ENCODE results near the gene BOK. TPM values are rescaled to one million over a fixed set of nuclear protein-coding genes. Genes with fewer than 3 reads are reported as not detected.
A peak's percentile ranks its signal among the peaks of the same experiment; 100 is the strongest.

Gene BOK
- total and polyA plus RNA-seq, 9 of the 15 experiments (the other 6 are each of a cell fraction or from before 2014, with no cell fraction given), result 0.03 to 3.3 (median 2.0) TPM; not detected in 1

DNA sequence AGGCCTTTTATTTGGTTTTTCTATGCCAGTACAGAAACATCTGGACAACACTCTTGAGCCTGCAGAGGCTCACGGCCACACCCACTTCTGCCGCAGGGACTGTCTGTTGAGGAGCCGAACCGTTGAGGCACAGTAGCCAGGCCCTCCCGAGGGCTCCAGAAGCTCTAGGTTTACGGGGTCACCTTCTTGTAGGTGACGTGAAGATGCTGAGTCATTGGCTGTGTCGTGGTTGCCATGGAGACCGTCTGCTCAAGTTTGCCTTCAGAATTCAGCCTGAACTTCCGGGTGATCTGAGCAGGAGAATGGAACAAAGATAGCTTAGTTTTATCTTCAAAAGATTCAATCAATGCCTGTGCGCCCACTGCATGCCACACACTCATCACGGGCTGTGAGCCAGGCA is 25.9 kb downstream of the BOK start:
- Histone ChIP-seq H3K4me1 (replicated peaks in 1 of 2; ENCODE audit: control insufficient read depth in 2 of 2, insufficient read depth in 2 of 2, low read length in 2 of 2) (peaks cover 3% of the 10 kb centered on the region in 2 experiments; a peak in 2 of 5 replicates), H3K27me3 (ENCODE audit: control insufficient read depth in 2 of 2, insufficient read depth in 2 of 2, low read length in 2 of 2) (no peaks in the 10 kb centered on the region), H3K79me2 (ENCODE audit: control insufficient read depth, insufficient read depth, low read length) (no peaks in the 10 kb centered on the region), H4K20me1 (replicated peaks; ENCODE audit: control insufficient read depth, insufficient read depth, low read length) (no peaks in the 10 kb centered on the region), H2AFZ (ENCODE audit: low read depth, low read length) (no peak overlapping the region), H3K27ac (ENCODE audit: extremely low read depth, low read depth, low read length) (peak overlapping the region; percentile 61; the same call in 2 of the 3 replicates), H3K4me2 (ENCODE audit: insufficient read depth, low read length) (peak overlapping the region; percentile 18; the same call in 1 of the 2 replicates), H3K9me1 (ENCODE audit: control insufficient read depth, insufficient read depth, low read length) (no peaks in the 10 kb centered on the region), H3K9ac (ENCODE audit: insufficient read depth in 1 of 2, low read depth in 2 of 2, low read length in 2 of 2) (peak overlapping the region in 1 of 2 experiments; percentile 48; a peak in 1 of 4 replicates), H3K36me3 (ENCODE audit: control insufficient read depth, insufficient read depth, low read length) (peaks cover 51% of the 10 kb centered on the region), H3K4me3 (no peak overlapping the region), H3K9me3 (replicated peaks; ENCODE audit: control insufficient read depth, insufficient read depth, low read depth, low read length) (peaks cover 18% of the 10 kb centered on the region)
- BruUV-seq (replicated peaks), result no TSS peak
- DNase-seq (ENCODE audit: extremely low read depth in 1 of 4, low spot score in 3 of 4) (peak; percentile 57 to 75 (median 62)), FAIRE-seq (peak; percentile 91), ATAC-seq (peak; percentile 83)
- ChIA-PET CTCF (ENCODE audit: low intra/inter-chr PET ratio) (no interaction called here), POLR2A (interaction anchor here (0.6 kb wide), 1 partner anchor 128 kb away, joined by 3 read pairs; no protein-coding TSS in a partner anchor)
- 39% methylated on average over 10 of the region's 12 CpGs for WGBS (ENCODE audit: insufficient coverage, low coverage, missing lambda C conversion rate)
- intact Hi-C loops (cut with micrococcal nuclease), result no loop called here
- in situ Hi-C loops (cut with MboI), result no loop called here
- TF ChIP-seq RFX1 (IDR thresholded peaks at IDR 0.05), result peak; percentile 96
- no peak for TF ChIP-seq ZNF668 (CRISPR knock-in tag; IDR thresholded peaks at IDR 0.05)
- TF ChIP-seq, protein P1, sequence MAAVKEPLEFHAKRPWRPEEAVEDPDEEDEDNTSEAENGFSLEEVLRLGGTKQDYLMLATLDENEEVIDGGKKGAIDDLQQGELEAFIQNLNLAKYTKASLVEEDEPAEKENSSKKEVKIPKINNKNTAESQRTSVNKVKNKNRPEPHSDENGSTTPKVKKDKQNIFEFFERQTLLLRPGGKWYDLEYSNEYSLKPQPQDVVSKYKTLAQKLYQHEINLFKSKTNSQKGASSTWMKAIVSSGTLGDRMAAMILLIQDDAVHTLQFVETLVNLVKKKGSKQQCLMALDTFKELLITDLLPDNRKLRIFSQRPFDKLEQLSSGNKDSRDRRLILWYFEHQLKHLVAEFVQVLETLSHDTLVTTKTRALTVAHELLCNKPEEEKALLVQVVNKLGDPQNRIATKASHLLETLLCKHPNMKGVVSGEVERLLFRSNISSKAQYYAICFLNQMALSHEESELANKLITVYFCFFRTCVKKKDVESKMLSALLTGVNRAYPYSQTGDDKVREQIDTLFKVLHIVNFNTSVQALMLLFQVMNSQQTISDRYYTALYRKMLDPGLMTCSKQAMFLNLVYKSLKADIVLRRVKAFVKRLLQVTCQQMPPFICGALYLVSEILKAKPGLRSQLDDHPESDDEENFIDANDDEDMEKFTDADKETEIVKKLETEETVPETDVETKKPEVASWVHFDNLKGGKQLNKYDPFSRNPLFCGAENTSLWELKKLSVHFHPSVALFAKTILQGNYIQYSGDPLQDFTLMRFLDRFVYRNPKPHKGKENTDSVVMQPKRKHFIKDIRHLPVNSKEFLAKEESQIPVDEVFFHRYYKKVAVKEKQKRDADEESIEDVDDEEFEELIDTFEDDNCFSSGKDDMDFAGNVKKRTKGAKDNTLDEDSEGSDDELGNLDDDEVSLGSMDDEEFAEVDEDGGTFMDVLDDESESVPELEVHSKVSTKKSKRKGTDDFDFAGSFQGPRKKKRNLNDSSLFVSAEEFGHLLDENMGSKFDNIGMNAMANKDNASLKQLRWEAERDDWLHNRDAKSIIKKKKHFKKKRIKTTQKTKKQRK (IDR thresholded peaks at IDR 0.05; ENCODE audit: borderline replicate concordance, low read depth, low read length), result no peak
- TF ChIP-seq NFATC3 (IDR thresholded peaks at IDR 0.05), result no peak
- no peak for TF ChIP-seq TEAD1 (CRISPR knock-in tag; IDR thresholded peaks at IDR 0.05)
- no peak for TF ChIP-seq NELFE (IDR thresholded peaks at IDR 0.05; ENCODE audit: insufficient read depth, insufficient read length)
- no peak for TF ChIP-seq ZNF445 (CRISPR knock-in tag; IDR thresholded peaks at IDR 0.05; ENCODE audit: low read depth)
- no peak for TF ChIP-seq MAZ (CRISPR knock-in tag; conservative IDR thresholded peaks at IDR 0.05 in 1 of 2, IDR thresholded peaks at IDR 0.05 in 1 of 2)
- TF ChIP-seq TCF7L2 (IDR thresholded peaks at IDR 0.05; ENCODE audit: low read depth, low read length), result no peak
- no peak for TF ChIP-seq ZNF311 (CRISPR knock-in tag; IDR thresholded peaks at IDR 0.05)
- TF ChIP-seq MAFK (IDR thresholded peaks at IDR 0.05; ENCODE audit: low read length), result peak; percentile 66; the same call in 1 of the 2 replicates
- TF ChIP-seq MAFF (IDR thresholded peaks at IDR 0.05; ENCODE audit: low read length), result peak; percentile 78
- no peak for TF ChIP-seq SREBF1 (IDR thresholded peaks at IDR 0.05; ENCODE audit: borderline replicate concordance, low read depth, low read length)
- TF ChIP-seq THAP12 (CRISPR knock-in tag; IDR thresholded peaks at IDR 0.05), result no peak
- TF ChIP-seq MCM7 (IDR thresholded peaks at IDR 0.05), result no peak
- TF ChIP-seq IRF1 (CRISPR knock-in tag; IDR thresholded peaks at IDR 0.05; ENCODE audit: borderline replicate concordance), result no peak

All from K562 (cell line).